H1 (cell line): ENCODE data around the gene MYO16. TPM values are rescaled to one million over a fixed set of nuclear protein-coding genes. Genes with fewer than 3 reads are reported as not detected.

Experiments used
- CTCF ChIA-PET: fragments of 300-600 bp; sonication (Branson Sonifier 250); formaldehyde crosslinking; loops from one replicate; lab custom pipeline; 2021; ENCODE audit not compliant: partially characterized antibody; lab: Charles Lee
- POLR2A ChIA-PET: fragments of 300-600 bp; sonication (Branson Sonifier 250); formaldehyde crosslinking; loops from one replicate; lab custom pipeline; 2021; ENCODE audit warnings: inconsistent platforms; ENCODE audit not compliant: partially characterized antibody; lab: Charles Lee
- DNase-seq, 2 experiments: peaks; one replicate each; pipeline versions ENCODE4 v3.0.0 to v3.0.0-alpha.2; 2010 to 2022; ENCODE audit warnings: low spot score in 2 of 2, low read depth in 1 of 2, mixed read lengths in 1 of 2
- FAIRE-seq: peaks from 2 replicates; lab custom pipeline; 2011; peaks lifted over from hg19 to GRCh38; lab: Jason Lieb, UNC
- H2AFZ ChIP-seq: 2 replicates; pipeline ENCODE4 v1.8.1; 2012; ENCODE audit warnings: low read length, inconsistent platforms
- H2AK5ac ChIP-seq: 2 replicates; pipeline ENCODE4 v1.6.1; 2013; ENCODE audit warnings: low read depth, low read length
- H2BK120ac ChIP-seq: replicated peaks from 2 replicates; pipeline ENCODE3; 2013; ENCODE audit warnings: low read depth, low read length, inconsistent platforms
- H2BK12ac ChIP-seq: 2 replicates; pipeline ENCODE4 v1.6.1; 2013; ENCODE audit warnings: low read depth, low read length
- H2BK15ac ChIP-seq: 2 replicates; pipeline ENCODE4 v1.6.1; 2013; ENCODE audit warnings: low read length
- H2BK20ac ChIP-seq: 2 replicates; pipeline ENCODE4 v1.6.1; 2013; ENCODE audit warnings: low read length
- H2BK5ac ChIP-seq: 2 replicates; pipeline ENCODE4 v1.6.1; 2013; ENCODE audit warnings: low read depth, low read length
- H3K14ac ChIP-seq: 2 replicates; pipeline ENCODE4 v1.6.1; 2013; ENCODE audit warnings: inconsistent platforms; ENCODE audit not compliant: insufficient read length
- H3K18ac ChIP-seq: 2 replicates; pipeline ENCODE4 v1.6.1; 2013; ENCODE audit warnings: low read length; ENCODE audit errors: extremely low read depth
- H3K23ac ChIP-seq: 2 replicates; pipeline ENCODE4 v1.6.1; 2013; ENCODE audit warnings: inconsistent platforms; ENCODE audit not compliant: insufficient read length
- H3K23me2 ChIP-seq: 2 replicates; pipeline ENCODE4 v1.6.1; 2013; ENCODE audit warnings: low read depth, low read length
- H3K27ac ChIP-seq: 2 replicates; pipeline ENCODE4 v1.6.1; 2011; ENCODE audit warnings: low read depth, low read length, inconsistent platforms
- H3K27me3 ChIP-seq, 4 experiments: replicated peaks in 1 of 4; 1 replicate in 1 of 4; 2 replicates in 3 of 4; pipeline versions ENCODE4 v1.6.1 to v1.8.1; 2011 to 2013; ENCODE audit warnings: low read length in 3 of 4, mild to moderate bottlenecking in 3 of 4, inconsistent platforms in 2 of 4, mixed read lengths in 2 of 4, moderate library complexity in 1 of 4; ENCODE audit not compliant: control insufficient read depth in 3 of 4, insufficient read depth in 3 of 4; ENCODE audit errors: extremely low read depth in 1 of 4
- H3K36me3 ChIP-seq, 4 experiments: 2 replicates each; pipeline versions ENCODE4 v1.6.1 to v1.8.1; 2011 to 2013; ENCODE audit warnings: mild to moderate bottlenecking in 4 of 4, low read length in 3 of 4, moderate library complexity in 2 of 4, control low read depth in 1 of 4, inconsistent platforms in 1 of 4; ENCODE audit not compliant: insufficient read depth in 4 of 4, control insufficient read depth in 2 of 4
- H3K4ac ChIP-seq: replicated peaks from 2 replicates; pipeline ENCODE3; 2013; ENCODE audit warnings: low read length, low read depth, mixed read lengths, inconsistent platforms; ENCODE audit not compliant: insufficient read length
- H3K4me1 ChIP-seq, 4 experiments: replicated peaks in 1 of 4; 1 replicate in 1 of 4; 2 replicates in 3 of 4; pipeline versions ENCODE4 v1.6.1 to v1.8.1; 2011 to 2013; ENCODE audit warnings: low read length in 3 of 4, inconsistent platforms in 2 of 4, mixed read lengths in 1 of 4; ENCODE audit not compliant: insufficient read depth in 4 of 4, control insufficient read depth in 3 of 4
- H3K4me2 ChIP-seq, 2 experiments: 2 replicates each; pipeline versions ENCODE4 v1.6.1 to v1.8.1; 2011 to 2013; ENCODE audit warnings: low read depth in 2 of 2, low read length in 2 of 2, control low read depth in 1 of 2, inconsistent platforms in 1 of 2, mild to moderate bottlenecking in 1 of 2; ENCODE audit not compliant: insufficient read depth in 1 of 2
- H3K4me3 ChIP-seq, 4 experiments: fragments of 200-600, 300-600 bp in 1 of 4; sonication (generic), shearing (Covaris generic), sonication (Bioruptor Twin) in 1 of 4; 2 replicates each; pipeline versions ENCODE4 v1.5.1 to v1.8.1; 2011 to 2016; ENCODE audit warnings: low read length in 4 of 4, low read depth in 3 of 4, control low read depth in 2 of 4, inconsistent platforms in 2 of 4, mild to moderate bottlenecking in 2 of 4, mixed read lengths in 1 of 4, moderate library complexity in 1 of 4; ENCODE audit not compliant: insufficient read depth in 2 of 4; ENCODE audit errors: extremely low read depth in 1 of 4
- H3K56ac ChIP-seq: replicated peaks from 2 replicates; pipeline ENCODE3; 2013; ENCODE audit warnings: low read depth, mild to moderate bottlenecking, mixed read lengths, low read length, inconsistent platforms; ENCODE audit not compliant: insufficient read length
- H3K79me1 ChIP-seq: 2 replicates; pipeline ENCODE4 v1.6.1; 2013; ENCODE audit warnings: low read depth, low read length, control low read depth
- H3K79me2 ChIP-seq, 2 experiments: 2 replicates each; pipeline versions ENCODE4 v1.6.1 to v1.8.1; 2012 to 2013; ENCODE audit warnings: low read length in 2 of 2, mild to moderate bottlenecking in 2 of 2, inconsistent platforms in 1 of 2; ENCODE audit not compliant: insufficient read depth in 2 of 2, control insufficient read depth in 1 of 2
- H3K9ac ChIP-seq, 4 experiments: replicated peaks in 1 of 4; 1 replicate in 1 of 4; 2 replicates in 3 of 4; pipeline versions ENCODE4 v1.6.1 to v1.8.1; 2011 to 2013; ENCODE audit warnings: low read depth in 3 of 4, low read length in 3 of 4, control low read depth in 2 of 4, mild to moderate bottlenecking in 2 of 4, moderate library complexity in 2 of 4, inconsistent platforms in 1 of 4; ENCODE audit errors: extremely low read depth in 1 of 4
- H3K9me3 ChIP-seq, 2 experiments: 2 replicates each; pipeline versions ENCODE4 v1.6.1 to v1.8.1; 2012 to 2013; ENCODE audit warnings: mild to moderate bottlenecking in 2 of 2, moderate library complexity in 2 of 2, control low read depth in 1 of 2, inconsistent platforms in 1 of 2, low read depth in 1 of 2, low read length in 1 of 2, mixed read lengths in 1 of 2; ENCODE audit not compliant: insufficient read depth in 2 of 2
- H4K20me1 ChIP-seq, 2 experiments: replicated peaks in 1 of 2; 2 replicates each; pipeline versions ENCODE3 to v1.8.1; 2011 to 2013; ENCODE audit warnings: inconsistent platforms in 2 of 2, low read length in 2 of 2, mild to moderate bottlenecking in 1 of 2; ENCODE audit not compliant: insufficient read depth in 2 of 2, control insufficient read depth in 1 of 2
- H4K5ac ChIP-seq: 2 replicates; pipeline ENCODE4 v1.6.1; 2013; ENCODE audit warnings: low read length, low read depth, mixed read lengths, inconsistent platforms; ENCODE audit not compliant: insufficient read length
- H4K8ac ChIP-seq: 2 replicates; pipeline ENCODE4 v1.8.0; 2013; ENCODE audit warnings: mild to moderate bottlenecking, moderate library complexity, low read length, inconsistent platforms; ENCODE audit not compliant: insufficient read depth; ENCODE audit errors: extremely low read depth
- H4K91ac ChIP-seq: replicated peaks from 2 replicates; pipeline ENCODE3; 2013; ENCODE audit warnings: low read length, mixed read lengths, inconsistent platforms; ENCODE audit not compliant: insufficient read length
- ASH2L ChIP-seq: fragments of 200-600, 300-600 bp; sonication (generic); IDR thresholded peaks from one replicate; pipeline ENCODE4 v1.7.1; 2017; ENCODE audit warnings: low read length
- SAP30 ChIP-seq: fragments of 300-600 bp; sonication (generic); IDR thresholded peaks from 2 replicates; pipeline ENCODE4 v1.7.1; 2012; ENCODE audit warnings: low read length, moderate library complexity, mild to moderate bottlenecking, inconsistent platforms; ENCODE audit not compliant: insufficient read depth, insufficient replicate concordance
- whole genome bisulfite sequencing, 2 experiments: shearing (Covaris generic) in 1 of 2; methylation state at CpG; one replicate each; pipeline versions ENCODE4 v1.1.6 to v1.1.7; 2013 to 2015; ENCODE audit warnings: low lambda C conversion rate in 2 of 2, mixed read lengths in 2 of 2, inconsistent platforms in 1 of 2, low coverage in 1 of 2, missing lambda C conversion rate in 1 of 2; ENCODE audit not compliant: insufficient replicate concordance in 2 of 2, insufficient coverage in 1 of 2, insufficient read length in 1 of 2; ENCODE audit errors: extremely low coverage in 1 of 2, missing lambda C conversion rate in 1 of 2; 5-methylcytosine and 5-hydroxymethylcytosine counted together
- polyA plus RNA-seq, 7 experiments: library from polyadenylated mRNA; depleted of rRNA in 3 of 7; stranded (reverse) in 5 of 7; unstranded in 2 of 7; fragments of >200 nt in 5 of 7; fragments of 200-250 nt in 2 of 7; gene quantifications; 1 replicate in 5 of 7; 2 replicates in 1 of 7; 4 replicates in 1 of 7; pipeline versions ENCODE4 v1.2.1 to v1.2.3, GENCODE V29; 2011 to 2013; ENCODE audit warnings: missing spikeins in 2 of 7, mixed read lengths in 2 of 7
- total RNA-seq: library from RNA; stranded (reverse); fragmentation: NEBNext Ultra II Directional; extraction: Animal tissue kit (Norgen Biotek cat#: 25700); gene quantifications from 2 replicates; pipeline ENCODE4 v1.2.1, GENCODE V29; 2021

Gene MYO16
- total and polyA plus RNA-seq, 2 of the 8 experiments (the other 6 are each of a cell fraction or from before 2014, with no cell fraction given): 0.02 to 0.22 TPM

- Histone ChIP-seq H2BK12ac (no peak overlapping the region), H2BK120ac (no peak overlapping the region), H2AFZ (no peak overlapping the region), H2BK20ac (no peak overlapping the region), H3K79me1 (no peaks in the 10 kb centered on the region), H3K4me1 (0 out of 7 replicates have a peak, but pooled peaks cover 0 to 2% (median 0%) of the 10 kb centered on the region in 4 experiments), H3K14ac (no peak overlapping the region), H3K9ac (no peak overlapping the region), H3K4ac (no peak overlapping the region), H2BK15ac (no peak overlapping the region), H3K23ac (no peak overlapping the region), H3K4me2 (no peak overlapping the region), H4K8ac (no peak overlapping the region), H3K18ac (no peak overlapping the region), H3K27ac (no peak overlapping the region), H3K56ac (no peak overlapping the region), H3K9me3 (peaks cover 7 to 13% of the 10 kb centered on the region in 2 experiments; a peak in 2 of 4 replicates), H2BK5ac (no peak overlapping the region), H3K23me2 (no peaks in the 10 kb centered on the region), H3K79me2 (no peaks in the 10 kb centered on the region), H4K5ac (no peak overlapping the region), H3K27me3 (no peaks in the 10 kb centered on the region), H3K36me3 (no peaks in the 10 kb centered on the region), H4K20me1 (no peaks in the 10 kb centered on the region), H3K4me3 (no peak overlapping the region), H4K91ac (no peak overlapping the region)
- CTCF ChIA-PET: interaction anchor here (0.7 to 1.3 kb wide), 4 partner anchors 33 to 134 kb away, joined by 3 read pairs; no protein-coding TSS in a partner anchor
- POLR2A ChIA-PET: interaction anchor here (0.7 kb wide), 1 partner anchor 14 kb away, joined by 3 read pairs; no protein-coding TSS in a partner anchor
- DNase-seq: no peak
- 94% methylated on average over 4 of the region's 4 CpGs; no CpG with 5 or more reads in 1 of the 2 experiments for WGBS, 2 experiments
- no peak for FAIRE-seq
- no peak for TF ChIP-seq ASH2L
- no peak for TF ChIP-seq SAP30
- TF ChIP-seq, all 59 proteins: peak for 0
- H2AK5ac ChIP-seq: no peak overlapping the region
Measured at GRCh38 chr13:108743522-108743921, 114.1 kb downstream of the MYO16 start.
